ENCODE measurements around the gene CSPG4.

The CSPG4 gene

GRCh38 chr15:75673426-75674235 is 39.0 kb downstream of the CSPG4 start:
- FAIRE-seq (peak; percentile 63), DNase-seq (ENCODE audit: low spot score) (peak; percentile 52)

GRCh38 chr15:75672646-75673425 is 39.8 kb downstream of the CSPG4 start:
- FAIRE-seq (peak; percentile 32), DNase-seq (ENCODE audit: low spot score) (peak; percentile 67)

- DNase-seq (ENCODE audit: low spot score) (no peak), FAIRE-seq (no peak)
Observed at GRCh38 chr15:75671730-75672602, 40.7 kb downstream of the CSPG4 start.

- no peak for FAIRE-seq
Observed at GRCh38 chr15:75669879-75670212, 42.8 kb downstream of the CSPG4 start.

GRCh38 chr15:75669191-75669878 is 43.3 kb downstream of the CSPG4 start:
- DNase-seq (ENCODE audit: low spot score), result peak; percentile 63
- FAIRE-seq, result peak; percentile 81

More at GRCh38 chr15:75669879-75670212, 42.8 kb downstream of the CSPG4 start:
- no peak for DNase-seq (ENCODE audit: low spot score)

GRCh38 chr15:75666823-75667501 is 45.7 kb downstream of the CSPG4 start:
- DNase-seq (ENCODE audit: low spot score) (peak; percentile 85), FAIRE-seq (peak; percentile 96)

- no peak for FAIRE-seq
- DNase-seq (ENCODE audit: low spot score), result no peak
Observed at GRCh38 chr15:75663931-75664421, 48.7 kb downstream of the CSPG4 start.

GRCh38 chr15:75662823-75663519 is 49.7 kb downstream of the CSPG4 start:
- FAIRE-seq (no peak), DNase-seq (ENCODE audit: low spot score) (no peak)

- FAIRE-seq (no peak), DNase-seq (ENCODE audit: low spot score) (no peak)
Observed at GRCh38 chr15:75661756-75662140, 50.9 kb downstream of the CSPG4 start.

- DNase-seq (ENCODE audit: low spot score), result peak; percentile 97
- peak; percentile 95 for FAIRE-seq
Observed at GRCh38 chr15:75661100-75661755, 51.4 kb downstream of the CSPG4 start.

GRCh38 chr15:75659928-75660645 is 52.6 kb downstream of the CSPG4 start:
- FAIRE-seq (peak; percentile 84), DNase-seq (ENCODE audit: low spot score) (no peak)

GRCh38 chr15:75659141-75659771 is 53.4 kb downstream of the CSPG4 start:
- FAIRE-seq (no peak), DNase-seq (ENCODE audit: low spot score) (no peak)

- DNase-seq (ENCODE audit: low spot score) (no peak), FAIRE-seq (no peak)
Observed at GRCh38 chr15:75656813-75657212, 55.8 kb downstream of the CSPG4 start.

GRCh38 chr15:75656331-75656730 is 56.3 kb downstream of the CSPG4 start:
- no peak for DNase-seq (ENCODE audit: low spot score)
- FAIRE-seq, result no peak

GRCh38 chr15:75655931-75656330 is 56.7 kb downstream of the CSPG4 start:
- DNase-seq (ENCODE audit: low spot score) (no peak), FAIRE-seq (no peak)

- no peak for FAIRE-seq
- DNase-seq (ENCODE audit: low spot score), result no peak
Observed at GRCh38 chr15:75654201-75654907, 58.3 kb downstream of the CSPG4 start.

GRCh38 chr15:75653347-75653913 is 59.2 kb downstream of the CSPG4 start:
- DNase-seq (ENCODE audit: low spot score), result no peak
- peak; percentile 9 for FAIRE-seq
